ENCODE measurements around the gene RBMS3. TPM values are rescaled to one million over a fixed set of nuclear protein-coding genes. Genes with fewer than 3 reads are reported as not detected.

Gene RBMS3
- total RNA-seq, 3 donors from 2014 or later: 4.6 to 53.6 (median 11.7) TPM

DNA sequence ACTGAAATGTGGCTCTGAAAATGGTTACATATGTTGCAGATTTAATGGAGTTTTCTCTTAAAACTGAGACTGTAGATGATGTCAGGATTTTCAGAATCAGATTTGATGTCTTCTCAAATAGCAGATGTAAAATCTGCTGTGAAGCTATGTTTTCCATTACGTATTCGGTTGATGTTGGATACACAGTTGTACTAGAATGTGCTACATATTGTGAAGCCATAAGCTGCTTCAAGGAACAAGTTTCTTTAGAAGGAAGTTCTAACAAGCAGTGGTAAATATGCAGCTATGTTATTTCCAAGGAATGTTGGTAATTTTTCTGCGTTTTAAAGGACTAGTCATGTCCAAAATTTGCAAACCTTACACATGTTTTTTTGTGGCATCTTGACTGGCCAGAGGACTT lies 197.7 kb downstream of the RBMS3 start:
- ATAC-seq (no peak), DNase-seq (no peak)
- no peaks in the 10 kb centered on the region for H3K36me3 ChIP-seq (ENCODE audit: low read depth)
- TF ChIP-seq CTCF (IDR thresholded peaks at IDR 0.05): no peak
- intact Hi-C loops (cut with DNase I, micrococcal nuclease): no loop called here
- no peak overlapping the region for H3K4me3 ChIP-seq
- H3K9me3 ChIP-seq: no peaks in the 10 kb centered on the region
- no peaks in the 10 kb centered on the region for H3K4me1 ChIP-seq (ENCODE audit: low read depth)

DNA sequence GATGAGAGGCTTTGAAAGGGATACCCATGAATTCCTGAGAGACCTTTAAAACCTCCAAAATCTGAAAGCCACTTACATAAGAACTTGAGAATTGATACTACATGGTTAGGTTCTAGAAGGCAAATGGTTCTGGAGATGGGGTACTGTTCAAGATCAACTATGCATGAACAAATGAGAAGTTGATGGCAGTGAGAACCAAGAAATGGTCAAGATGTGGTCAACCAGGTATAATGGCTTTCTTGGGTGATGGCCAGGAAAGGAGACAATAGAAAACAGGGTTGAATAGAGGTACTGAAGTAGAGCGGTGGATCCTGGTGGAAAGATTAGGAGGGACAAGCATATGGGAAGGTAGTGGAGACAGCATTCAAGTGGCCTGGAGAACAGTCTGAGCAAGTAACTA lies 200.4 kb downstream of the RBMS3 start:
- DNase-seq: no peak
- Histone ChIP-seq H3K4me3 (no peak overlapping the region), H3K9me3 (no peaks in the 10 kb centered on the region), H3K36me3 (ENCODE audit: low read depth) (no peaks in the 10 kb centered on the region), H3K4me1 (ENCODE audit: low read depth) (no peaks in the 10 kb centered on the region)
- no peak for TF ChIP-seq CTCF (IDR thresholded peaks at IDR 0.05)
- intact Hi-C loops (cut with DNase I, micrococcal nuclease): no loop called here
- no peak for ATAC-seq

DNA sequence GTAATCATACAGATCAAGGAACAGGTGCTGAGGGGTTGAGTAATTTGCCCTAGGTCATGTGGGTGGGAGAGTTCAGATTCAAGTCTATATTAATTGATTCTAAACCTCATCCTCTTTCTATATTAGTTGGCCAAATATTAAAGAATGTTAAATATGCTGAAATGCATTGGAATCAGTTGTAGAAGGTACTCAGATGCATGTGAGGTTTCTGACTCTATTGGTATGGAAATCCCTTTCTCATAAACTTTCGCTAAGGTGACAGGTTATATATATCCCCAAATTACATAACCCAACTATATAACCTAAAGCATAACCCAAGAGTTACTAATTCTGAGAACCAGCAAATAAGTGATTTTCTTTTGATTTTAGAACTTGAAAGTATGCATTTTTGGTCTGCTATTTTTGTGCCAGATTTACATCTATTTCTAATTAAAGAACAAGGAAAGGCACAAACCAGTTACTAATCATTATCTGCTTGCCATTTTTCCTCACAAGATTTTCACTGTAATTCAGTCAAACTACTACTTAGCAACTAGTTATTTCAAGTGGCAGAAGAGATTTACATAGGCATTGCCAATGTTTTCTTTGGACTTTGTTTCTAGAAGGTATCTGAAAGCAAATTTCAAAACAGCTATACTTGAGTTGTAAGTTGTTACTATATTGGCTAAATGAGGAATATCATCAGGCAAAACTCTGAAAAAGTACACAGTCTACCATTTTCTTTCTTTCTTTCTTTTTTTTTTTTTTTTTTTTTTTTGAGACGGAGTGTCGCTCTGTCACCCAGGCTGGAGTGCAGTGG lies 201.3 kb downstream of the RBMS3 start:
- no peak for TF ChIP-seq CTCF (IDR thresholded peaks at IDR 0.05)
- no peak overlapping the region for H3K4me3 ChIP-seq
- no peak for DNase-seq
- no peaks in the 10 kb centered on the region for H3K36me3 ChIP-seq (ENCODE audit: low read depth)
- H3K9me3 ChIP-seq: no peaks in the 10 kb centered on the region
- ATAC-seq: no peak
- intact Hi-C loops (cut with DNase I, micrococcal nuclease): no loop called here
- H3K4me1 ChIP-seq (ENCODE audit: low read depth): no peaks in the 10 kb centered on the region

DNA sequence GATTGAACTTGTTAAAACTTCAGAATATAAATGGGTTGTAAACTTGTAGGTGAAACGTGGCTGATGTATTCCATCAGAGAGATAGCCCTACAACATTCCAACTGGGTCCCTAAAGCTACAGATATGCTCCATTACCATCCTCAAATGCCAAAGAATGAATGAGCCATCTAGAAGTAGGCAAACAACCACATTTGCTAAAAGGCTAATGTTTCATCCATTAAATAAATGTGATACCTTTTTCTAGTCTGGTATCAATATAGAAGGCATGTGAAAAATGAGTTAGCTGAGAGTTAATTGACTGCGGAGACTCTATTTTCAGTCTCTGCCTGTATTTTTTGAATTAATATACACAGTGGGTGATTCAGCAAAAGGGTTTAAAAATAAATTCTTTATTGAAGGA lies 203.8 kb downstream of the RBMS3 start:
- TF ChIP-seq CTCF (IDR thresholded peaks at IDR 0.05): no peak

GRCh38 chr3:29486096-29486495 lies 205.2 kb downstream of the RBMS3 start:
- Histone ChIP-seq H3K4me1 (ENCODE audit: low read depth) (no peaks in the 10 kb centered on the region), H3K4me3 (no peak overlapping the region), H3K36me3 (ENCODE audit: low read depth) (no peaks in the 10 kb centered on the region), H3K9me3 (no peaks in the 10 kb centered on the region)
- no peak for TF ChIP-seq CTCF (IDR thresholded peaks at IDR 0.05)
- ATAC-seq: no peak
- intact Hi-C loops (cut with DNase I, micrococcal nuclease): no loop called here
- no peak for DNase-seq

More for the DNA sequence above, 203.8 kb downstream of the RBMS3 start:
- no peaks in the 10 kb centered on the region for H3K36me3 ChIP-seq (ENCODE audit: low read depth)
- intact Hi-C loops (cut with DNase I, micrococcal nuclease): no loop called here
- no peak for DNase-seq
- H3K4me1 ChIP-seq (ENCODE audit: low read depth): no peaks in the 10 kb centered on the region
- no peaks in the 10 kb centered on the region for H3K9me3 ChIP-seq
- H3K4me3 ChIP-seq: no peak overlapping the region
- ATAC-seq: no peak
